ENCODE measurements around the gene CBLN3. TPM values are rescaled to one million over a fixed set of nuclear protein-coding genes. Genes with fewer than 3 reads are reported as not detected.

Gene CBLN3
- total and polyA plus RNA-seq, 9 of the 15 experiments (the other 6 are each of a cell fraction or from before 2014, with no cell fraction given) = 0.05 to 0.59 (median 0.26) TPM; not detected in 1

- FAIRE-seq (no peak), ATAC-seq (no peak), DNase-seq (ENCODE audit: extremely low read depth in 1 of 4, low spot score in 3 of 4) (no peak)
- H3K4me2 ChIP-seq (ENCODE audit: insufficient read depth, low read length) = no peak overlapping the region
- no TSS peak for BruUV-seq (replicated peaks)
- ChIA-PET POLR2A (no interaction called here), CTCF (ENCODE audit: low intra/inter-chr PET ratio) (no interaction called here)
- no peak overlapping the region for H3K9ac ChIP-seq (ENCODE audit: insufficient read depth in 1 of 2, low read depth in 2 of 2, low read length in 2 of 2)
- no peak overlapping the region for H3K27ac ChIP-seq (ENCODE audit: extremely low read depth, low read depth, low read length)
- no peaks in the 10 kb centered on the region for H3K9me1 ChIP-seq (ENCODE audit: control insufficient read depth, insufficient read depth, low read length)
- no peak overlapping the region for H3K4me3 ChIP-seq
- no peaks in the 10 kb centered on the region for H3K9me3 ChIP-seq (replicated peaks; ENCODE audit: control insufficient read depth, insufficient read depth, low read depth, low read length)
- no peaks in the 10 kb centered on the region for H3K27me3 ChIP-seq (ENCODE audit: control insufficient read depth in 2 of 2, insufficient read depth in 2 of 2, low read length in 2 of 2)
- in situ Hi-C loops (cut with MboI) (no loop called here), intact Hi-C loops (cut with micrococcal nuclease) (no loop called here)
- no peaks in the 10 kb centered on the region for H3K4me1 ChIP-seq (replicated peaks in 1 of 2; ENCODE audit: control insufficient read depth in 2 of 2, insufficient read depth in 2 of 2, low read length in 2 of 2)
- no peak overlapping the region for H2AFZ ChIP-seq (ENCODE audit: low read depth, low read length)
- no peaks in the 10 kb centered on the region for H4K20me1 ChIP-seq (replicated peaks; ENCODE audit: control insufficient read depth, insufficient read depth, low read length)
- no peaks in the 10 kb centered on the region for H3K79me2 ChIP-seq (ENCODE audit: control insufficient read depth, insufficient read depth, low read length)
- TF ChIP-seq ZNF217 (CRISPR knock-in tag; IDR thresholded peaks at IDR 0.05) = no peak
- TF ChIP-seq LARP7 (IDR thresholded peaks at IDR 0.05) = no peak
- no peak for TF ChIP-seq HDAC8 (tag; IDR thresholded peaks at IDR 0.05)
- TF ChIP-seq CEBPG (CRISPR knock-in tag; IDR thresholded peaks at IDR 0.05) = no peak
- TF ChIP-seq CEBPG (tag; conservative IDR thresholded peaks at IDR 0.05 in 1 of 2, IDR thresholded peaks at IDR 0.05 in 1 of 2) = peak in 1 of 2 experiments; percentile 65; a peak in 2 of 4 replicates
- no peak for TF ChIP-seq DDX20 (tag; IDR thresholded peaks at IDR 0.05; ENCODE audit: low read depth)
- no peak for TF ChIP-seq ZNF407 (IDR thresholded peaks at IDR 0.05; ENCODE audit: low read depth)
- TF ChIP-seq RBM39 (optimal IDR thresholded peaks at IDR 0.05; ENCODE audit: low read depth, low read length) = no peak
- TF ChIP-seq CBX8 (IDR thresholded peaks at IDR 0.05; ENCODE audit: borderline replicate concordance, extremely low read depth, low read depth, low read length, poor library complexity, severe bottlenecking) = no peak
- peak; percentile 61 for TF ChIP-seq ATF3 (IDR thresholded peaks at IDR 0.05)
- no peak for TF ChIP-seq ATF3 (CRISPR knock-in tag; conservative IDR thresholded peaks at IDR 0.05)
- no peak for TF ChIP-seq MCM3 (IDR thresholded peaks at IDR 0.05)
- TF ChIP-seq ZNF121 (CRISPR knock-in tag; conservative IDR thresholded peaks at IDR 0.05) = no peak
- no peaks in the 10 kb centered on the region for H3K36me3 ChIP-seq (ENCODE audit: control insufficient read depth, insufficient read depth, low read length)
- WGBS (ENCODE audit: insufficient coverage, low coverage, missing lambda C conversion rate) = 4% methylated on average over 4 of the region's 4 CpGs
These were observed 34.7 kb upstream of the CBLN3 start for GRCh38 chr14:24463884-24464785.
